HFFc6 (cell line): Measurements from ENCODE around the gene SH2D3C. TPM values are rescaled to one million over a fixed set of nuclear protein-coding genes. Genes with fewer than 3 reads are reported as not detected.

Experiments
- DNase-seq: peaks from one replicate; pipeline ENCODE4 v3.0.0-alpha.2; 2018
- H3K27ac Mint-ChIP-seq: 2 replicates; pipeline ENCODE4 v1.8.0; 2020; ENCODE audit warnings: mild to moderate bottlenecking, mixed read lengths
- H3K27me3 Mint-ChIP-seq: 2 replicates; pipeline ENCODE4 v1.8.0; 2021; ENCODE audit warnings: mild to moderate bottlenecking, moderate library complexity, mixed read lengths; ENCODE audit not compliant: insufficient read depth
- H3K36me3 Mint-ChIP-seq: 2 replicates; pipeline ENCODE4 v1.8.0; 2021; ENCODE audit warnings: low read depth, mixed read lengths
- H3K4me1 Mint-ChIP-seq: 2 replicates; pipeline ENCODE4 v1.8.0; 2020; ENCODE audit warnings: low read depth, mixed read lengths
- H3K4me3 Mint-ChIP-seq: 2 replicates; pipeline ENCODE4 v1.8.0; 2020; ENCODE audit warnings: mild to moderate bottlenecking, moderate library complexity, mixed read lengths
- H3K9me3 Mint-ChIP-seq: 2 replicates; pipeline ENCODE4 v1.8.0; 2020; ENCODE audit warnings: mild to moderate bottlenecking, mixed read lengths
- CTCF ChIP-seq: fragments of 200-600 bp; sonication (generic); IDR thresholded peaks from 2 replicates; pipeline ENCODE4 v1.5.0; 2021; ENCODE audit warnings: antibody characterized with exemption, mild to moderate bottlenecking
- total RNA-seq, 6 experiments: library from RNA; stranded (reverse); fragmentation: NEBNext Ultra II Directional; extraction: Animal tissue kit (Norgen Biotek cat#: 25700); gene quantifications; 2 replicates in 1 of 6; 3 replicates in 5 of 6; pipeline ENCODE4 v1.2.3, GENCODE V29; 2021

Gene SH2D3C
- total RNA-seq, 6 experiments from 2014 or later, result not detected

- no peak overlapping the region for H3K4me3 Mint-ChIP-seq
- H3K36me3 Mint-ChIP-seq, result no peaks in the 10 kb centered on the region
- H3K9me3 Mint-ChIP-seq, result no peaks in the 10 kb centered on the region
- peaks cover 23% of the 10 kb centered on the region for H3K4me1 Mint-ChIP-seq
- no peak overlapping the region for H3K27ac Mint-ChIP-seq
- no peak for TF ChIP-seq CTCF
- no peak for DNase-seq
- no peaks in the 10 kb centered on the region; the same call in 1 of the 2 replicates for H3K27me3 Mint-ChIP-seq
These were observed 57.1 kb downstream of the SH2D3C start for GRCh38 chr9:127721391-127721821.

GRCh38 chr9:127720865-127721227 lies 57.6 kb downstream of the SH2D3C start:
- Mint-ChIP-seq H3K4me3 (no peak overlapping the region), H3K4me1 (peaks cover 28% of the 10 kb centered on the region), H3K27me3 (no peaks in the 10 kb centered on the region; the same call in 1 of the 2 replicates), H3K9me3 (no peaks in the 10 kb centered on the region), H3K27ac (peak overlapping the region; percentile 45; the same call in 1 of the 2 replicates), H3K36me3 (no peaks in the 10 kb centered on the region)
- no peak for DNase-seq
- no peak for TF ChIP-seq CTCF

- no peaks in the 10 kb centered on the region for H3K36me3 Mint-ChIP-seq
- no peak for TF ChIP-seq CTCF
- no peak for DNase-seq
- H3K9me3 Mint-ChIP-seq, result no peaks in the 10 kb centered on the region
- peaks cover 30% of the 10 kb centered on the region for H3K4me1 Mint-ChIP-seq
- H3K4me3 Mint-ChIP-seq, result no peak overlapping the region
- H3K27me3 Mint-ChIP-seq, result peaks cover 3% of the 10 kb centered on the region; the same call in 1 of the 2 replicates
- no peak overlapping the region for H3K27ac Mint-ChIP-seq
These were observed 58.2 kb downstream of the SH2D3C start for GRCh38 chr9:127720031-127720864.

- TF ChIP-seq CTCF, result no peak
- peaks cover 25% of the 10 kb centered on the region for H3K4me1 Mint-ChIP-seq
- H3K27me3 Mint-ChIP-seq, result peaks cover 3% of the 10 kb centered on the region; the same call in 1 of the 2 replicates
- no peak overlapping the region for H3K4me3 Mint-ChIP-seq
- H3K36me3 Mint-ChIP-seq, result no peaks in the 10 kb centered on the region
- H3K27ac Mint-ChIP-seq, result no peak overlapping the region
- no peaks in the 10 kb centered on the region for H3K9me3 Mint-ChIP-seq
- no peak for DNase-seq
These were observed 60.7 kb downstream of the SH2D3C start for GRCh38 chr9:127717766-127718165.

- H3K27ac Mint-ChIP-seq, result peak overlapping the region; percentile 97
- peak overlapping the region; percentile 98 for H3K4me3 Mint-ChIP-seq
- H3K9me3 Mint-ChIP-seq, result no peaks in the 10 kb centered on the region
- no peak for TF ChIP-seq CTCF
- peaks cover 23% of the 10 kb centered on the region for H3K4me1 Mint-ChIP-seq
- H3K27me3 Mint-ChIP-seq, result 0 out of 2 replicates have a peak, but pooled peaks cover 3% of the 10 kb centered on the region
- no peaks in the 10 kb centered on the region for H3K36me3 Mint-ChIP-seq
- no peak for DNase-seq
These were observed 62.1 kb downstream of the SH2D3C start for GRCh38 chr9:127716412-127716811.
